Amniotic epithelial cell (primary cell): ENCODE data around the gene CFAP119.

Experiments used
- DNase-seq: peaks from one replicate; pipeline ENCODE4 v3.0.0-alpha.2; 2010; ENCODE audit warnings: low read depth

The CFAP119 gene

GRCh38 chr16:30710971-30711370 lies 50.9 kb downstream of the CFAP119 start:
- DNase-seq, result peak; percentile 96
